ENCODE results near the gene IL4R. TPM values are rescaled to one million over a fixed set of nuclear protein-coding genes. Genes with fewer than 3 reads are reported as not detected.

IL4R gene
- total and polyA plus RNA-seq, 2 of the 13 experiments (the other 11 are each of a cell fraction or from before 2014, with no cell fraction given) = 15.9 to 49.6 TPM

- no peak; the same call in 1 of the 2 replicates for TF ChIP-seq ZNF333 (CRISPR knock-in tag; IDR thresholded peaks at IDR 0.05; ENCODE audit: borderline replicate concordance)
- peak; percentile 33; the same call in 1 of the 2 replicates for TF ChIP-seq ZNF580 (CRISPR knock-in tag; IDR thresholded peaks at IDR 0.05; ENCODE audit: borderline replicate concordance, low read depth)
- no peak for TF ChIP-seq REXO4 (CRISPR knock-in tag; IDR thresholded peaks at IDR 0.05; ENCODE audit: borderline replicate concordance)
- no peak for TF ChIP-seq ONECUT2 (CRISPR knock-in tag; IDR thresholded peaks at IDR 0.05)
- TF ChIP-seq ZNF142 (CRISPR knock-in tag; IDR thresholded peaks at IDR 0.05) = no peak
- no peak for TF ChIP-seq ZBTB8A (CRISPR knock-in tag; IDR thresholded peaks at IDR 0.05; ENCODE audit: borderline replicate concordance, low read depth)
- TF ChIP-seq ZNF282 (IDR thresholded peaks at IDR 0.05; ENCODE audit: partially characterized antibody) = no peak
- TF ChIP-seq ZSCAN12 (CRISPR knock-in tag; IDR thresholded peaks at IDR 0.05) = no peak
- no peak for TF ChIP-seq PCBP1 (IDR thresholded peaks at IDR 0.05; ENCODE audit: borderline replicate concordance, low read depth, low read length)
- TF ChIP-seq PRDM10 (CRISPR knock-in tag; IDR thresholded peaks at IDR 0.05; ENCODE audit: low read depth) = no peak
- no peak; the same call in 1 of the 2 replicates for TF ChIP-seq ZKSCAN5 (CRISPR knock-in tag; IDR thresholded peaks at IDR 0.05)
- TF ChIP-seq MAFF (IDR thresholded peaks at IDR 0.05; ENCODE audit: low read depth, low read length) = no peak
- TF ChIP-seq MAZ (IDR thresholded peaks at IDR 0.05; ENCODE audit: borderline replicate concordance, low read depth, low read length) = peak; percentile 33; the same call in 1 of the 2 replicates
- TF ChIP-seq MAZ (CRISPR knock-in tag; IDR thresholded peaks at IDR 0.05; ENCODE audit: low read depth) = peak; percentile 57; the same call in 1 of the 2 replicates
- TF ChIP-seq MXD3 (CRISPR knock-in tag; IDR thresholded peaks at IDR 0.05) = peak; percentile 89
Observed at GRCh38 chr16:27313422-27314160, at the start of gene IL4R (continued).

Data from HepG2 (cell line).